NCI-H1105 treated with DMSO at 0.1 percent for 48 hours (cell line): ENCODE results near the gene DCBLD1.

ENCODE experiments used
- DNase-seq: peaks from one replicate; lab custom pipeline; 2025; lab: John Stamatoyannopoulos, UW

The DCBLD1 gene

DNA sequence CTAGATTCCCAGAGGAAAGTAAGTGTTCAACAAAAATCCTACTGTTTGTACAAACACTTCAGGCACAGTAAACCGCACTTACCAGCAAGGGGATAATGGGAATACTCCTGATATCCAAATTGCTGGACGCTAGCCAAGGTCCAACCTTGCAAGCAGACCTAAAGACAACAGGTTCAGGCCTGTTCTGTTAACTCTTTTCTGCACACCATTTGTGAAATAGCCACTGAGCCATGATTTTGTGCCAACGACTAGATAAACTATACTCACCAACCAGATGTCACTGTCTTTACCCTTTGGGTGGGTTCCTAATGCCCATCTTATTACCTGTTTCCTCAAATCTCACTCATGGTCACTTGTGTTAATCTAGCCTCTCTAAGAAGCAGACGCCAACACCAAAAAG, 76.3 kb downstream of the DCBLD1 start:
- DNase-seq = peak; percentile 68

DNA sequence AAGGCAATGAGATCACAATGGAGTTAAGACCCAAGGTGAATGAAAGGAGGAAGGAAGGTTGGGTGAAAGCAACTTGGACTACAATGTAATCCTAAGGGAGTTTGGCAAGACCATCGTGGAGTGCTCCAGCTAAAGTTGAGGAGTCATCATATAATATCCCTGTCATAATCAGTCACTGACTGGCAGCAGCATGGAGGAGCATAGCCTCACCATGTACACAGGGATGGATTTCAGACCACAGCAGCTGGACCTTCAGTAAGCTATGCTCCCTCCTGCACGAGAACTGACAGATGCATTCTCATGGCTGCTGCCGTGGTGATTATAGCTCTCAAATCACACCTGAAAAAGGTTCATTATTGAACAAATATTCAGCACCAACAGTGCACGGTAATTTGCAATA, 76.8 kb downstream of the DCBLD1 start:
- peak; percentile 28 for DNase-seq

- DNase-seq = no peak
Measured at GRCh38 chr6:117561128-117561527, 78.7 kb downstream of the DCBLD1 start.

DNA sequence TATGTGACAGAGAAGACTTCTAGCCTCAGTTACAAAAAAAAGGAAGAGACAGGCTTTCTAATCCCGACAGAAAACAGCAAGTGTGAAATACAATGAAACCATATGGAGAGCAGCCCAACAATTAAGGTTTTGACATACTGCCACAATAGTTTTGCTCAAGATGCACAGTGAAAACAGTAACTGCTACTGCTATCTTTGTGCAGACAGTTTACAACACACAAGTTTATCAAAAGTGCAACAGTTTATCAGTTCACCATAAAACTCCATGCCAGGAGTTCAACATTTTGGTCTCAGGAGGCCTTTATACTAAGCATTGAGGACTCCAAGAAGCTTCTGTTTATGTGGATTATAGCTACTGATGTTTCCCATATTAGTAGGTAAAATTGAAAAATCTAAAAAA, 82.2 kb downstream of the DCBLD1 start:
- no peak for DNase-seq

- no peak for DNase-seq
Measured at GRCh38 chr6:117568247-117568646, 85.8 kb downstream of the DCBLD1 start.

DNA sequence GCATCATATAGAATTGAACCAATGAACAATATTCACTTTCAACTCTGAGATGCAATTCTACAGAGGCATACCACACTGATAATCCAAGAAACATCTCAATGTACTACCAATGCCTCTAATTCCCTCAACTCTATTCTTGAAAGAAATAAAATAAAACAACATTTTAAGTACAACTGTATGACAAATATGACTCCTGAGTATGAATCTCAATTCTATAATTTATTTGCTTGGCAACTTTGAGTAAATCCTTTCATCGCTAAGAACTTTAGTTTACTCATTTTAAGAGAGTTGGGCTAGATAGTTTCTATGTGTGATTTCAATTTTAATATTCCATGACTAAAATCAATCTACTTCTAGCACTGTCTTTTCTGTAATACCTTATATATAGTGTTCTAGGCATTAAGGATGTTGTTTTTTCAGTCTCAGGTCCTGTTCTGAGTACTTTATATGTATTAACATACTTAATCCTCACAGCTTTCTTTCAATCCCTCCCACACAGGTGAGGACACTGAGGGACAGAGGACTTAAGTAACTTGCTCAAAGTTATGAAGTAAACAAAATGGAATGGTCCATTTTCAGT, 86.4 kb downstream of the DCBLD1 start:
- no peak for DNase-seq

DNA sequence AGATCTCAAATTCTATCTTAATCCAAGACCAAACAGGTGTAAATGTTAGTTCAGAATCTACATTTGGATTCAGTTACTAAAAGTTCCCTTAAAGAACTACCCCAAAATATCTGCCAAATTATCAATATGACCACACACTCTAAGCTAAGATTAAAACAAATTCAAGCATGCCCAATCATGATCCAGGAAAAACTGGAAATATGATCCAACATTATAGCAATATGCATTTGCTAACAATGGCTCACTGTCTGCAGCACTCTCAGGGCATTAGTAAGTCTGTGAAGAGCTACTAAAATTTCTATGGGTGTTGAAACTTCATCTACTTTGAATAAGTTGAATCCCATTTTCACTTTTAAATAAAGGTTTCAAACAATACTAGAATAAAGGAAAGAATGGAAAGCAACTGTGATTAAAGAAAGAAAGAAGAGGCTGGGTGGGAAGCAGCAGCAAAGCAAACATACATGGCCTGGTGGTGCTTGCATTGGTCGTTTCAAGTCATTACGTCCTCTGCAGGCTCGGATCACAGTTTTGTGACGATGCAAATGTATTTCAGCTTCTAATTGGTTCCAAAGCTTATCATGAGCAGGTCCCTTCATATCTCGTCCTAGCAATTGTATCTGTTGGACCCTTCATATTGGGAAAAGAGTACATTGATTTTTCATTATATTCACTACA, 90.7 kb downstream of the DCBLD1 start:
- peak; percentile 50 for DNase-seq

GRCh38 chr6:117574198-117574597, 91.7 kb downstream of the DCBLD1 start:
- no peak for DNase-seq

GRCh38 chr6:117585647-117586046, 103.2 kb downstream of the DCBLD1 start:
- no peak for DNase-seq

- no peak for DNase-seq
Measured at GRCh38 chr6:117590447-117590846, 108.0 kb downstream of the DCBLD1 start.

- no peak for DNase-seq
Measured at GRCh38 chr6:117591405-117591804, 108.9 kb downstream of the DCBLD1 start.

- DNase-seq = no peak
Measured at GRCh38 chr6:117592983-117593759, 110.7 kb downstream of the DCBLD1 start.

DNA sequence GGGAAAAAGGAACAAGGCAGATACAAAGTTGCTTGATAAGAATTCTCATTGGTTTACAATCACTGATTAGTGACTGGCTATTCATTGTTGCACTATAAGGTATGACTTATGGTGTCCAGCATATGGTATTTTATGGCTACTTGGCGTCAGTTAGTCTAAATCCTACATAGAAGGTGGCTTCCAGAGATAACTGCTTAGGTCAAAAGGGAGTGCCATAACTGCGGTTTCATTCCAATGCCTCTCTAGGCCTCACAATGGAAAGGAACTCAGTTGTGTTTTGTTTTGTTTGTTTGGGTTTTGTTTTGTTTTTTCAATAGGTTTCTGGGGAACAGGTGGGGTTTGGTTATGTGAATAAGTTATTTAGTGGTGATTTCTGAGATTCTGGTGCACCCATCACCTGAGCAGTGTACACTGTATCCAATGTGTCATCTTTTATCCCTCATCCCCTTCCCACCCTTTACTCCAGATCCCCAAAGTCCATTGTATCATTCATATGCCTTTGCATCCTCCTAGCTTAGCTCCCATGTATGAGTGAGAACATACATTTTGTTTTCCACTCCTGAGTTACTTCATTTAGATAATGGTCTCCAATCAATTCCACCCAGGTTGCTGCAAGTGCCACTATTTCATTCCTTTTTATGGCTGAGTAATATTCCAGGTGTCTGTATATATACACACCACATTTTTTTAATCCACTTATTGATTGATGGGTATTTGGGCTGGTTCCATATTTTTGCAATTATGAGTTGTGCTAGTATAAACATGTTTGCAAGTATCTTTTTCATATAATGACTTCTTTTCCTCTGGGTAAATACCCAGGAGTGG, 112.8 kb downstream of the DCBLD1 start:
- no peak for DNase-seq

DNA sequence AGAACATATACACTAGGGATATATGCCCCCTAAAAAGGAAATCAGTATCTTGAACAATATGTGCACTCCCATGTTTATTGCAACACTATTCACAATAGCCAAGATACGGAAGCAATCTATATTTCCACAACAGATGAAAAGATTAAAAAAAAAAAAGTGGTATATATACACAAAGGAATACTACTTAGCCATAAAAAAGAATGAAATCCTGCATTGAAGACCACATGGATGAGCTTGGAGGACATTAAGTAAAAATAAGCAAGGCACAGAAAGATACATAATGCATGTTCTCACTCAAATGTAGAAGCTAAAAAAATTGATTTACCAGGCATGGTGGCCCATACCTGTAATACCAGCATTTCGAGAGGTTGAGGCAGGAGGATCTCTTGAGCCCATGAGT, 115.3 kb downstream of the DCBLD1 start:
- DNase-seq = no peak
